Umbilical cord (tissue), 2 donors: Measurements from ENCODE around the gene IER3. TPM values are rescaled to one million over a fixed set of nuclear protein-coding genes. Genes with fewer than 3 reads are reported as not detected.

Experiments
- DNase-seq: peaks from one replicate; pipeline ENCODE4 v3.0.0-alpha.2; 2015; ENCODE audit warnings: low spot score
- total RNA-seq: library from RNA; depleted of rRNA; stranded (reverse); fragments of >200 nt; gene quantifications from one replicate; pipeline ENCODE4 v1.2.3, GENCODE V29; 2014; ENCODE audit warnings: low replicate concordance; ENCODE audit not compliant: insufficient read depth

IER3 gene
- total RNA-seq = 70.1 TPM

DNA sequence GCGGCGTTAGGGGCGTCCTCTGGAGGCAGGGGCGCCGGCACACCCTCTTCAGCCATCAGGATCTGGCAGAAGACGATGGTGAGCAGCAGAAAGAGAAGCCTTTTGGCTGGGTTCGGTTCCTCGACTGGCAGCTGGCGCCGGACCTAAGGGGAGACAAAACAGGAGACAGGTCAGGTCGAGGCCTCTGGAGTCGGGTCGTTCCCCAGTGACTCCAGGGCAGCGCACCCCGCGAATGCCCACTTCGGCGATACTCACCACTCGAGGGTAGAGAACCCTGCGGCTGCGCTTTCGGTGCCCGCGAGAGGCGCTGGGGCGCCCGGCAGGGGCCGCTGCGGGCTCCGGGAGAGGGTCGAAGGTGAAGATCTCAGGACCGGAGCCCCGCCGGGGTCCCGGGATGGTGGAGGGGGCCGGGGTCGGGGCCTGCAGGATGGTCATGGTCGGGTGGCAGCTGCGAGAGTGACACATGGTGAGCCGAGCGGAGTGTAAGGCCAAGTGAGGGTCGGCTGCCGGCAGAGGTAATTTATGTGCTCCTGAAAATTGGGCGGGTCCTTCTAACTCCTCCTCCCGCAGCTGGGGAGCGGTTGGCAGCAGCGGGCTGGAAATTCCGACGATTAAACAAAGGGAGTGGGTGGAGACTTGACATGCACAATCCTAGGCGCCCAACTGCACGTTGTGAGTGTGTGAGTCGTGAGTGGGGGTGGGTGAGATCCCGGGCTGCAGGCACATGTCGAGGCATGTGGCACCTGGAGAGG lies at the start of gene IER3:
TSS of gene IER3 (minus strand) at position 494 of the 752 bp plus-strand sequence. CDS start at position 465, 29 bp downstream.
- DNase-seq = peak; percentile 93

DNA sequence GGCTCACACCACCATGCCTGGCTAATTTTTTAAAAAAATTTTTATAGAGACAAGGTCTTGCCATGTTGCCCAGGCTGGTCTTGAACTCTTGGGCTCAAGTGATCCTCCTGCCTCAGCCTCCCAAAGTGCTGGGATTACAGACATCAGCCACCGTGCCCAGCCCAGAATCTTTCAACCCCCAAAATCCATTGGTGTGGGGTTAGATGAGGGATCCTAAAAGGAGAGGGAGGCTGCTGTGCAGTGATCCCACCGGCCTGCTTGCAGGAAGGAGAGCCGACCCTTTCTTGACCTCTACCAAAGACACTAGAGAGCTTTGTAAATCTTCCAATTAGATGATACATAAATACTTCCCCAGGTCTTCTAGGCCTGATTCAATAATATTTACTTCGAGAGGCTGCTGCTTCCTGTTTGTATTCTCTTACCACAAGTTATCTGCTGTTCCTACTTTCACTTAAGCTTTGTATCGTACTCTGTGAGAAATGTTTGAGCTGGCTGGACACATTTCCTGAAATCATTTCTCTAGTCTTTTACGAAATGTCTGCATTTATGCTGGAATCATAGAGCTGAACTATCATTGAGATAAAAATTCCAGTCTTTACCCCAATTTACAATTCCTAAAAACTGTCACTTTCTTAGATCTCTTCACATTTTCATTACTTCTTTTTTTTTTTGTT lies 49.3 kb upstream of the IER3 start:
- peak; percentile 76 for DNase-seq

- no peak for DNase-seq
Measured at GRCh38 chr6:30792786-30793185, 48.4 kb upstream of the IER3 start.

DNA sequence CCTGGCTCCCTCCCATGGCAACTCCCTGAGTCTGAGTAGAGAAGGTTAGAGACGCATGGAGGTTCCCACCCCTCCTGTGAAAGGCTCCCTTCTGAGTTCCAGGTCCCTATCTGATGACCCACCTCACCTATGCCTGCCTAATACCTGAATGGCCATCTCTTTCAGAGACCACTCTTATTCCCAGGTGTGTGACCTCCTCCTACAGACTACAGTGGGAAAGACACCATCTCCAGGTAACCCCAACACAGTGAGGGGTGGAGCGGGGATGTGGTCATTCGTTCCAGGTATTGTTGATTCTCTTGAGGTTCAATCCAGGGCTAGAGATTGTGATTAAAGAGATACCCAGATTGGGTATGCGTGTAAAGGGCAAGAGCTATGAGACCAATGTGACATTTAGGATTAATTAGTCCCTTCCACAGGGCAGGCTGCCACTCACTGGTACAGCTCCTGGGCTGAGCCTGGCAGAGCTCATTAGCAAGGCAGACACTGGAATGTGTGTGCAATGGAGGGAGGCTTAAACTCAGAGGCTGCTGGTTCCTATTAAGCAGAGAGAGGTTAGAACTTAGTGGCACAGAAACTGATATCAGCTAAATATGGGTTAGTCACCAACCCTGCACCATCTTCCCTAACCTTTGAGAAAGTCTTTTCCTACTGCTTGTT lies 46.5 kb upstream of the IER3 start:
- DNase-seq = no peak

DNA sequence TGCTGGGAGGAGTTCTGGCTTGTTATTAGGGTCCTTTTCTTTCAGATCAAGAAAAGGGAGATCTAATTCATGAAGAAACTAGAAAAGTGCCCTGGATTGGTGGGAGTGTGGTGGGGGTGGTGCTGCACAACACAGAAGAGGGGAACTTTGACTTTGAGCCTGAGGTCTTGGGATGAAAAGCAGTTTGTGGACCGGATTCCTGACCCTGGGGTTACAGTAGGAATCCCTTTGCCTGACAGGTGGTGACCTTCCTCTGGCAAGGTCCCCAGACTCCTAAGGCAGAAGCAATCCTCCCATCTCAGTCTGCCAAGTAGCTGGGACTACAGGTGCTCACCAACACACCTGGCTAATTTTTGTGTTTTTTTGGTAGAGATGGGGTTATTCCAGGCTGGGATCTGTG lies 45.3 kb upstream of the IER3 start:
- no peak for DNase-seq

DNA sequence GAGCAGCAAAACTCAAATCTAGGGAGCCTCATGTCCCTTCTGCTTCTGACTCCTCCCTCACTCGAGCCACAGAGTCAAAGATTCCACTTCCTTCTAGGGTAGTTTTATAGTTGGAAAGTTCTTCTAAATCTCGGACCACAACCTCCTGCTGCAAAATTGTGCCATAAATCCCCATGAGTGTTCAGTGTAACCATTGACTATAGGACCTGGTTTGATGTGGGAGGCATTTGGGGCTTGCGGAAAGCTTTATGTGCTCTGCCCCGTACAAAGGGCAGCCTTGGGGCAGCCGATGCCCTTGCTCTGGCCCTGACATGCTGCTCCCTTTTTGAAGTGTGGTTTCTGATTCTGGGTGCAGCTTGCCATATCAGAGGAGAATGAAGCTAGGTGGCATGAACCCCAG lies 43.6 kb upstream of the IER3 start:
- DNase-seq = peak; percentile 71

- DNase-seq = peak; percentile 60
Measured at GRCh38 chr6:30782425-30783014, 38.2 kb upstream of the IER3 start.

DNA sequence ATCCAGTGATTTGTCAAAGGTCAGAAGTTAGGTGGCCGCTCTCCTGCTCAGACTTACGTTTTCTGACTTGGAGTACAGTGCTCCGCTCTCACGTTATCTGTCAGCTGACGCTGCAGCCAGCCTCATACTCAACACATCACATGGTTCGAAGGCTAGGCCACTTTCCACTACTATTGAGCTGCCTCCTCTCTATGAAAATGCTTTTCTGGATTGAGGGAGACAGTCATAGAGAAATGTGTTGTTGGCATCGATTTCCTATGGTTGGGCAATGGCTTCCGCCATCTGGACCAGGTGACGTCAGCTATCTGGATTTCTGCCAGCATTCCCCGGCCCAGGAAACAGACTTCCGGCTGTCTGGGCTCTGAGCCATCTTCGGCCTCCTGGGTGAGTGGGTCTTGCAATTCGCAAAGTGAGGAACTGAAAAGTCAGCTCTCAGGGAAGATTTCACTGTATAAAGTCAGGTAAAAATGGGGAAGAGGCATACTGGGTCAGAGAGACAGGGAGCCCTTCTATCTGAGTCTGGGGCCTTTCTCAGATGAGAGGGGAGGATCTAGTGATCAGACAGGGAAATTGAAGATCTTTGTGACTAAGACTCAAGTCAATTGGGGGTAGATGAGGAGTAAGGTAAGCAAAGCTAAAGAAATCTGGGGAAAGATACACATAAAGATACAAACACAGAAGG lies 37.5 kb upstream of the IER3 start:
- peak; percentile 97 for DNase-seq

- no peak for DNase-seq
Measured at GRCh38 chr6:30781395-30781742, 37.0 kb upstream of the IER3 start.

DNA sequence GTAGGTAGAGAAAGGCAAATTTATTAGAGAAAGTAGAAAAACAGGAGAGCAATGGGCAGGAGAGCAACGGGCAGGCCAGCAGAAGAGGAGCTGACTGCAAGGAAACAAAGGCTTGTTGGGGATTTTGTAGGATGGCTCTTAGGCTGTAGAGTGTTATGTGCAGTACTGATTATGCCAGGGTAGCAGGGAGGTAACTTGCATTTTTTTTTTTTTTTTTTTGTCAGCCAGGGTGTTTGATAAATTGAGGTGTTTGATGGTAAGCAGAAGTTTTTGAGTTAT lies 36.2 kb upstream of the IER3 start:
- no peak for DNase-seq

GRCh38 chr6:30779850-30780641 lies 35.7 kb upstream of the IER3 start:
- DNase-seq = no peak

GRCh38 chr6:30778001-30778635 lies 33.8 kb upstream of the IER3 start:
- DNase-seq = peak; percentile 47

- no peak for DNase-seq
Measured at GRCh38 chr6:30777155-30777485, 32.8 kb upstream of the IER3 start.

- DNase-seq = no peak
Measured at GRCh38 chr6:30776390-30777154, 32.2 kb upstream of the IER3 start.

DNA sequence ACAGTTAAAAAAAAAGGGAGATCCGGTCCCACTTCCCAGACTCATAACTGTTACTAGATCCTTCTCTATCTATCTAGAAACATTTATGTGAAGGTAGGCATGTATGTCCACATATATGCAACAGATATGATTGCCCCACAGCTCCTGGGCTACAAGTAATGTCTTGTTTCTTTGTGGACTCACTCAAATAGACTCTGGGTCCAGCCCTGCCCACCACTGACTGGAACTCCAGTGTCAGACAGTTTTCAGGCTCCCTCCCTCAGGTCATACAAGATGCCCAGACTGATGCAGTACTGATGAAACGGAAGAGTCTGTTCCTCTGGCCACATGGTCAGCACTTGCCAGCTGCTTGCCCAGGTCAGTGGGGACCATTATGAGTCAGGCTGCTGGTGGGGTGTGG lies 30.8 kb upstream of the IER3 start:
- no peak for DNase-seq

GRCh38 chr6:30774701-30775100 lies 30.4 kb upstream of the IER3 start:
- DNase-seq = no peak

DNA sequence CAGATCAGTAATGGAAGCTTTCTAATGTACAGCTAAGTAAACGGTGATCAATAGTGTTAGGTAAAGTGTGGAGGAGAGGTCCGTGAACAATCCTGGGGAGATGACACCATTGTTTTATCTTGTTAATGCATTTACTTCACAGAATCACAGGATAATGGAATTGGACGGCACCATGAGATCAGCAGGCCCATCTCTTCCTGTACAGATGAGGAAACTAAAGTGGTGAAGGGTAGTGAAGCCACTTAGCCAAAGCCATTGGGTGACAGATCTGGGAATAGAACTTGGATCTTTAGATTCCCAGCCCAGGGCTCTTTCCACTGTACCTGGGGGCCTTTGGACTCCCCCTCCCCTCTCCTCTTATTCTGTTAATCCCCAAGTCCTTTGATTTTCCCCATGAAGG lies 26.2 kb upstream of the IER3 start:
- no peak for DNase-seq

- DNase-seq = peak; percentile 58
Measured at GRCh38 chr6:30769853-30770524, 25.6 kb upstream of the IER3 start.

- peak; percentile 89 for DNase-seq
Measured at GRCh38 chr6:30769088-30769852, 24.9 kb upstream of the IER3 start.
